Fibroblast of villous mesenchyme (primary cell): Measurements from ENCODE around the gene SHMT1. TPM values are rescaled to one million over a fixed set of nuclear protein-coding genes. Genes with fewer than 3 reads are reported as not detected.
A peak's percentile ranks its signal among the peaks of the same experiment; 100 is the strongest.
"Not testable (repeated sequence)": the region's sequence is repeated elsewhere in the genome, so short reads cannot be mapped to it uniquely, and the experiment has no call there.

ENCODE experiments used
- DNase-seq: peaks from one replicate; pipeline ENCODE4 v3.0.0-alpha.2; 2010; ENCODE audit warnings: low read depth
- H3K4me3 ChIP-seq: 2 replicates; pipeline ENCODE4 v1.5.1; 2011; ENCODE audit warnings: low read depth, mild to moderate bottlenecking, low read length
- CTCF ChIP-seq: IDR thresholded peaks from 2 replicates; pipeline ENCODE4 v1.5.1; 2012; ENCODE audit warnings: low read depth, mild to moderate bottlenecking, low read length; ENCODE audit not compliant: insufficient read depth
- total RNA-seq: library from RNA; depleted of rRNA; stranded (reverse); fragments of >200 nt; gene quantifications from 2 replicates; pipeline ENCODE4 v1.2.3, GENCODE V29; 2012

SHMT1 gene
- total RNA-seq: 13.2 and 14.2 TPM in 2 replicates

GRCh38 chr17:18363101-18364049 lies at the start of gene SHMT1:
Gene SHMT1, minus strand, starts transcription at chr17:18363550. Its CDS starts 7,569 bp downstream, at chr17:18355981.
- TF ChIP-seq CTCF: no peak
- H3K4me3 ChIP-seq: peak within 1 kb of the TSS; percentile 78
- DNase-seq: peak; percentile 86

- H3K4me3 ChIP-seq, DNase-seq: not testable (repeated sequence)
Observed at GRCh38 chr17:18412001-18412538, 48.7 kb upstream of the SHMT1 start.

- DNase-seq: peak; percentile 63
- peak overlapping the region; percentile 66 for H3K4me3 ChIP-seq
Observed at GRCh38 chr17:18411377-18411864, 48.1 kb upstream of the SHMT1 start.

GRCh38 chr17:18410736-18411135 lies 47.4 kb upstream of the SHMT1 start:
- peak; percentile 13 for DNase-seq

GRCh38 chr17:18409321-18409720 lies 46.0 kb upstream of the SHMT1 start:
- H3K4me3 ChIP-seq: not testable (repeated sequence)
- DNase-seq: peak; percentile 8

More at GRCh38 chr17:18410736-18411135, 47.4 kb upstream of the SHMT1 start:
- peak overlapping the region; percentile 66 for H3K4me3 ChIP-seq

- H3K4me3 ChIP-seq, DNase-seq: not testable (repeated sequence)
Observed at GRCh38 chr17:18408906-18409305, 45.6 kb upstream of the SHMT1 start.

- not testable (repeated sequence) for DNase-seq
Observed at GRCh38 chr17:18403604-18404003, 40.3 kb upstream of the SHMT1 start.

GRCh38 chr17:18403166-18403565 lies 39.8 kb upstream of the SHMT1 start:
- not testable (repeated sequence) for DNase-seq, H3K4me3 ChIP-seq

More at GRCh38 chr17:18403604-18404003, 40.3 kb upstream of the SHMT1 start:
- not testable (repeated sequence) for H3K4me3 ChIP-seq

GRCh38 chr17:18401872-18402590 lies 38.7 kb upstream of the SHMT1 start:
- not testable (repeated sequence) for DNase-seq, H3K4me3 ChIP-seq

- H3K4me3 ChIP-seq, DNase-seq: not testable (repeated sequence)
Observed at GRCh38 chr17:18388728-18389127, 25.4 kb upstream of the SHMT1 start.

- H3K4me3 ChIP-seq, DNase-seq: not testable (repeated sequence)
Observed at GRCh38 chr17:18388266-18388665, 24.9 kb upstream of the SHMT1 start.

GRCh38 chr17:18387583-18387982 lies 24.2 kb upstream of the SHMT1 start:
- H3K4me3 ChIP-seq, DNase-seq: not testable (repeated sequence)

- not testable (repeated sequence) for DNase-seq, H3K4me3 ChIP-seq
Observed at GRCh38 chr17:18384271-18384670, 20.9 kb upstream of the SHMT1 start.

- not testable (repeated sequence) for DNase-seq, H3K4me3 ChIP-seq
Observed at GRCh38 chr17:18383079-18383481, 19.7 kb upstream of the SHMT1 start.
